SK-N-SH treated with all-trans-retinoic acid at 6 μM for 48 hours (cell line): ENCODE results near the gene NEURL1B.

Source experiments
- ATAC-seq: fragments of 200-7000 bp; cut with Tn5 transposase; 3 replicates; pipeline ENCODE4 v1.9.1; 2020; ENCODE audit warnings: mild to moderate bottlenecking, moderate library complexity
- BACH2 ChIP-seq: fragments of 250-450 bp; sonication (Bioruptor Pico); IDR thresholded peaks from 2 replicates; pipeline ENCODE4 v1.9.0; 2021; ENCODE audit warnings: mild to moderate bottlenecking, borderline replicate concordance
- CSDC2 ChIP-seq: fragments of 250-450 bp; sonication (Bioruptor Pico); IDR thresholded peaks from 2 replicates; pipeline ENCODE4 v1.5.0; 2020; ENCODE audit warnings: mild to moderate bottlenecking, moderate library complexity
- GLIS3 ChIP-seq: fragments of 250-450 bp; sonication (Bioruptor Pico); IDR thresholded peaks from 2 replicates; pipeline ENCODE4 v1.5.0; 2020; ENCODE audit warnings: mild to moderate bottlenecking, moderate library complexity
- ISL1 ChIP-seq: fragments of 250-450 bp; sonication (Bioruptor Pico); IDR thresholded peaks from 2 replicates; pipeline ENCODE4 v2.1.2; 2022; ENCODE audit warnings: mild to moderate bottlenecking, moderate library complexity
- POU6F1 ChIP-seq: fragments of 250-450 bp; sonication (Bioruptor Pico); IDR thresholded peaks from 2 replicates; pipeline ENCODE4 v1.8.0; 2021; ENCODE audit warnings: low read depth, mild to moderate bottlenecking, moderate library complexity, borderline replicate concordance
- RARB ChIP-seq: fragments of 250-450 bp; sonication (Bioruptor Pico); IDR thresholded peaks from 2 replicates; pipeline ENCODE4 v1.8.0; 2021; ENCODE audit warnings: mild to moderate bottlenecking, moderate library complexity
- SNAI2 ChIP-seq: fragments of 250-450 bp; sonication (Bioruptor Pico); IDR thresholded peaks from 2 replicates; pipeline ENCODE4 v1.5.0; 2020; ENCODE audit warnings: mild to moderate bottlenecking, moderate library complexity
- TCF4 ChIP-seq: fragments of 250-450 bp; sonication (Bioruptor Pico); IDR thresholded peaks from 2 replicates; pipeline ENCODE4 v1.8.0; 2021; ENCODE audit warnings: mild to moderate bottlenecking, moderate library complexity, borderline replicate concordance
- TOX ChIP-seq: fragments of 250-450 bp; sonication (Bioruptor Pico); IDR thresholded peaks from 2 replicates; pipeline ENCODE4 v1.8.0; 2021; ENCODE audit warnings: mild to moderate bottlenecking, moderate library complexity, borderline replicate concordance
- ZC3H10 ChIP-seq: fragments of 250-450 bp; sonication (Bioruptor Pico); IDR thresholded peaks from 2 replicates; pipeline ENCODE4 v1.5.1; 2021; ENCODE audit warnings: mild to moderate bottlenecking, moderate library complexity
- ZFP3 ChIP-seq: fragments of 250-450 bp; sonication (Bioruptor Pico); IDR thresholded peaks from 2 replicates; pipeline ENCODE4 v1.5.0; 2020; ENCODE audit warnings: mild to moderate bottlenecking, moderate library complexity
- ZFP30 ChIP-seq: fragments of 450-650 bp; formaldehyde crosslinking; IDR thresholded peaks from 2 replicates; pipeline ENCODE4 v1.5.0; 2022; ENCODE audit warnings: mild to moderate bottlenecking, moderate library complexity
- ZNF565 ChIP-seq: fragments of 450-650 bp; formaldehyde crosslinking; conservative IDR thresholded peaks from 2 replicates; pipeline ENCODE4 v1.5.0; 2020; ENCODE audit warnings: low read depth, mild to moderate bottlenecking, moderate library complexity
- ZNF70 ChIP-seq: fragments of 450-650 bp; formaldehyde crosslinking; IDR thresholded peaks from 2 replicates; pipeline ENCODE4 v1.5.0; 2020; ENCODE audit warnings: mild to moderate bottlenecking, moderate library complexity
- ZNF8 ChIP-seq: fragments of 450-650 bp; formaldehyde crosslinking; IDR thresholded peaks from 2 replicates; pipeline ENCODE4 v1.5.0; 2020; ENCODE audit warnings: mild to moderate bottlenecking, moderate library complexity
- TF ChIP-seq, protein P1 (sequence below): fragments of 250-450 bp; sonication (Bioruptor Pico); IDR thresholded peaks from 2 replicates; pipeline ENCODE4 v1.5.0; 2020; ENCODE audit warnings: mild to moderate bottlenecking, moderate library complexity
- TF ChIP-seq, protein P2 (sequence below): fragments of 250-450 bp; sonication (Bioruptor Pico); IDR thresholded peaks from 2 replicates; pipeline ENCODE4 v1.8.0; 2020; ENCODE audit warnings: mild to moderate bottlenecking, moderate library complexity, borderline replicate concordance

Gene NEURL1B

DNA sequence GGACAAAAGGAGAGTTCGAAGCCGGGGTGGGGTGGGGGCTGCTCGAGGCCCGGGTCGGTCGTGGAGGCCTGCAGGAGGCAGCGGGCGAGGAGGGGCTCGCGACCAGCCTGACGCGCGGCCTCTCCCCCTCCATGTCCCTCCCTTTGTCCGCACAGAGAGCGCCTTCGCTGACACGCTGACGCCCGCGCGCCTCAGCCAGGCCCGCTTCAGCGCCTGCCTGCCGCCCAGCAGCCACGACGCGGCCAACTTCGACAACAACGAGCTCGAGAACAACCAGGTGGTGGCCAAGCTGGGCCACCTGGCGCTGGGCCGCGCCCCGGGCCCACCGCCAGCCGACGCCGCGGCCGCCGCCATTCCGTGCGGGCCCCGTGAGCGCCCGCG, 42.2 kb downstream of the NEURL1B start:
- ATAC-seq: no peak
- TF ChIP-seq TOX (CRISPR knock-in tag): no peak
- TF ChIP-seq, protein P1, sequence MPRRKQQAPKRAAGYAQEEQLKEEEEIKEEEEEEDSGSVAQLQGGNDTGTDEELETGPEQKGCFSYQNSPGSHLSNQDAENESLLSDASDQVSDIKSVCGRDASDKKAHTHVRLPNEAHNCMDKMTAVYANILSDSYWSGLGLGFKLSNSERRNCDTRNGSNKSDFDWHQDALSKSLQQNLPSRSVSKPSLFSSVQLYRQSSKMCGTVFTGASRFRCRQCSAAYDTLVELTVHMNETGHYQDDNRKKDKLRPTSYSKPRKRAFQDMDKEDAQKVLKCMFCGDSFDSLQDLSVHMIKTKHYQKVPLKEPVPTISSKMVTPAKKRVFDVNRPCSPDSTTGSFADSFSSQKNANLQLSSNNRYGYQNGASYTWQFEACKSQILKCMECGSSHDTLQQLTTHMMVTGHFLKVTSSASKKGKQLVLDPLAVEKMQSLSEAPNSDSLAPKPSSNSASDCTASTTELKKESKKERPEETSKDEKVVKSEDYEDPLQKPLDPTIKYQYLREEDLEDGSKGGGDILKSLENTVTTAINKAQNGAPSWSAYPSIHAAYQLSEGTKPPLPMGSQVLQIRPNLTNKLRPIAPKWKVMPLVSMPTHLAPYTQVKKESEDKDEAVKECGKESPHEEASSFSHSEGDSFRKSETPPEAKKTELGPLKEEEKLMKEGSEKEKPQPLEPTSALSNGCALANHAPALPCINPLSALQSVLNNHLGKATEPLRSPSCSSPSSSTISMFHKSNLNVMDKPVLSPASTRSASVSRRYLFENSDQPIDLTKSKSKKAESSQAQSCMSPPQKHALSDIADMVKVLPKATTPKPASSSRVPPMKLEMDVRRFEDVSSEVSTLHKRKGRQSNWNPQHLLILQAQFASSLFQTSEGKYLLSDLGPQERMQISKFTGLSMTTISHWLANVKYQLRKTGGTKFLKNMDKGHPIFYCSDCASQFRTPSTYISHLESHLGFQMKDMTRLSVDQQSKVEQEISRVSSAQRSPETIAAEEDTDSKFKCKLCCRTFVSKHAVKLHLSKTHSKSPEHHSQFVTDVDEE (CRISPR knock-in tag): no peak

- ATAC-seq: no peak
- TF ChIP-seq SNAI2 (CRISPR knock-in tag) (no peak), GLIS3 (no peak), POU6F1 (no peak)
Measured at GRCh38 chr5:172683645-172684471, 42.8 kb downstream of the NEURL1B start.

GRCh38 chr5:172685091-172685490, 44.0 kb downstream of the NEURL1B start:
- TF ChIP-seq BACH2 (CRISPR knock-in tag) (no peak), ZNF70 (CRISPR knock-in tag) (no peak), ZFP3 (CRISPR knock-in tag) (no peak), ZNF565 (CRISPR knock-in tag) (no peak), CSDC2 (CRISPR knock-in tag) (no peak), RARB (CRISPR knock-in tag) (no peak)
- TF ChIP-seq, protein P2, sequence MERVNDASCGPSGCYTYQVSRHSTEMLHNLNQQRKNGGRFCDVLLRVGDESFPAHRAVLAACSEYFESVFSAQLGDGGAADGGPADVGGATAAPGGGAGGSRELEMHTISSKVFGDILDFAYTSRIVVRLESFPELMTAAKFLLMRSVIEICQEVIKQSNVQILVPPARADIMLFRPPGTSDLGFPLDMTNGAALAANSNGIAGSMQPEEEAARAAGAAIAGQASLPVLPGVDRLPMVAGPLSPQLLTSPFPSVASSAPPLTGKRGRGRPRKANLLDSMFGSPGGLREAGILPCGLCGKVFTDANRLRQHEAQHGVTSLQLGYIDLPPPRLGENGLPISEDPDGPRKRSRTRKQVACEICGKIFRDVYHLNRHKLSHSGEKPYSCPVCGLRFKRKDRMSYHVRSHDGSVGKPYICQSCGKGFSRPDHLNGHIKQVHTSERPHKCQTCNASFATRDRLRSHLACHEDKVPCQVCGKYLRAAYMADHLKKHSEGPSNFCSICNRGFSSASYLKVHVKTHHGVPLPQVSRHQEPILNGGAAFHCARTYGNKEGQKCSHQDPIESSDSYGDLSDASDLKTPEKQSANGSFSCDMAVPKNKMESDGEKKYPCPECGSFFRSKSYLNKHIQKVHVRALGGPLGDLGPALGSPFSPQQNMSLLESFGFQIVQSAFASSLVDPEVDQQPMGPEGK (CRISPR knock-in tag): no peak
- TF ChIP-seq, all 23 proteins: peak for 0
- ATAC-seq: no peak

DNA sequence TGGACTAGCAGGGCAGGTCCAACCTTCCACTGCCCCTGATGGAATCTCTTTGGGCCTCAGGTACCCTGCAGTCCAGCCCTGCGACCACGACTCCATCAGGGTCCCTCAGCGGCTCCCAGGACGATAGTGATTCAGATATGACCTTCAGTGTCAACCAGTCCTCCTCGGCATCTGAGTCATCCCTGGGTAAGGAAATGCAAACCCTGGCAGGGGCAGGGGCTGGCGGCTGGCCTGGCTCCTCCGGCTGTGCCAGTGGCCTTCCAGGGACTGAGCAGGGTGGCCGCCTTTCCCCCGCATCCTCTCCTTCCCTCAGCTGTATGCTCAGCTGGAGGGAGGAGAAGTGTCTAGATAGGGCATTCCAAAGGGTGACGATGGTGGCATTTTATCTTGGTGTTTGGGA, 45.0 kb downstream of the NEURL1B start:
- TF ChIP-seq ZNF565 (CRISPR knock-in tag): no peak
- no peak for TF ChIP-seq ZNF8 (CRISPR knock-in tag)
- no peak for TF ChIP-seq ISL1
- no peak for TF ChIP-seq POU6F1
- no peak for TF ChIP-seq SNAI2 (CRISPR knock-in tag)
- TF ChIP-seq ZNF70 (CRISPR knock-in tag): no peak
- no peak for TF ChIP-seq TCF4
- no peak for TF ChIP-seq ZC3H10 (CRISPR knock-in tag)
- peak; percentile 27; the same call in 1 of the 3 replicates for ATAC-seq

- TF ChIP-seq ZC3H10 (CRISPR knock-in tag): no peak
- TF ChIP-seq ZFP30 (CRISPR knock-in tag): no peak
- no peak for TF ChIP-seq TOX (CRISPR knock-in tag)
- no peak for TF ChIP-seq ZNF70 (CRISPR knock-in tag)
- TF ChIP-seq ZNF565 (CRISPR knock-in tag): no peak
- no peak for ATAC-seq
Measured at GRCh38 chr5:172686539-172687390, 45.7 kb downstream of the NEURL1B start.
